WTC11 (cell line): Measurements from ENCODE around the gene DNAH17. TPM values are rescaled to one million over a fixed set of nuclear protein-coding genes. Genes with fewer than 3 reads are reported as not detected.

Experiments used
- ATAC-seq: fragments of 200-7000 bp; cut with Tn5 transposase; 2 replicates; pipeline ENCODE4 v1.10.0; 2021; ENCODE audit warnings: mild to moderate bottlenecking, moderate library complexity
- CTCF ChIA-PET: fragments of 300-600 bp; sonication (Branson Sonifier 250); formaldehyde crosslinking; loops from one replicate; lab custom pipeline; 2021; ENCODE audit warnings: antibody characterized with exemption; lab: Charles Lee
- POLR2A ChIA-PET: fragments of 350-600 bp; sonication (Branson Sonifier 250); formaldehyde crosslinking; loops from one replicate; lab custom pipeline; 2021; ENCODE audit warnings: antibody characterized with exemption; lab: Charles Lee
- DNase-seq: peaks from one replicate; pipeline ENCODE4 v3.0.0; 2021; ENCODE audit warnings: low spot score
- H3K27ac Mint-ChIP-seq: 2 replicates; pipeline ENCODE4 v1.8.0; 2021; ENCODE audit warnings: mixed read lengths
- H3K27me3 Mint-ChIP-seq: 2 replicates; pipeline ENCODE4 v1.8.0; 2021; ENCODE audit warnings: low read depth, mild to moderate bottlenecking, moderate library complexity, mixed read lengths
- H3K36me3 Mint-ChIP-seq: 2 replicates; pipeline ENCODE4 v1.8.0; 2021; ENCODE audit warnings: mixed read lengths
- H3K4me1 Mint-ChIP-seq: 2 replicates; pipeline ENCODE4 v1.8.0; 2022; ENCODE audit warnings: mixed read lengths
- H3K4me3 Mint-ChIP-seq: 2 replicates; pipeline ENCODE4 v1.8.0; 2021; ENCODE audit warnings: mild to moderate bottlenecking, moderate library complexity, mixed read lengths
- H3K9me3 Mint-ChIP-seq: 2 replicates; pipeline ENCODE4 v1.8.0; 2021; ENCODE audit warnings: mixed read lengths
- AR ChIP-seq: fragments of 250-450 bp; sonication (Bioruptor Pico); IDR thresholded peaks from 2 replicates; pipeline ENCODE4 v1.9.0; 2021; ENCODE audit warnings: mild to moderate bottlenecking
- ATF6 ChIP-seq: sonication (generic); formaldehyde crosslinking; IDR thresholded peaks from 2 replicates; pipeline ENCODE4 v1.8.1; 2023; ENCODE audit warnings: mild to moderate bottlenecking, missing genetic modification reagents
- CBFB ChIP-seq: sonication (generic); formaldehyde crosslinking; IDR thresholded peaks from 2 replicates; pipeline ENCODE4 v1.8.1; 2022; ENCODE audit warnings: mild to moderate bottlenecking, low read depth, missing genetic modification reagents
- ELF4 ChIP-seq: sonication (generic); formaldehyde crosslinking; IDR thresholded peaks from 2 replicates; pipeline ENCODE4 v1.8.1; 2022; ENCODE audit warnings: low read depth, mild to moderate bottlenecking, moderate library complexity, missing genetic modification reagents
- ERG ChIP-seq: fragments of 250-450 bp; sonication (Bioruptor Pico); IDR thresholded peaks from 2 replicates; pipeline ENCODE4 v1.8.0; 2021; ENCODE audit warnings: mild to moderate bottlenecking
- GABPB1 ChIP-seq: sonication (generic); formaldehyde crosslinking; IDR thresholded peaks from 2 replicates; pipeline ENCODE4 v1.8.1; 2023; ENCODE audit warnings: mild to moderate bottlenecking, missing genetic modification reagents
- JAZF1 ChIP-seq: fragments of 250-450 bp; sonication (Bioruptor Pico); IDR thresholded peaks from 2 replicates; pipeline ENCODE4 v1.9.0; 2021; ENCODE audit warnings: moderate library complexity, mild to moderate bottlenecking, inconsistent platforms
- MYBL2 ChIP-seq: sonication (generic); formaldehyde crosslinking; IDR thresholded peaks from 2 replicates; pipeline ENCODE4 v1.8.1; 2023; ENCODE audit warnings: mild to moderate bottlenecking, moderate library complexity, missing genetic modification reagents
- NFYB ChIP-seq: sonication (generic); formaldehyde crosslinking; conservative IDR thresholded peaks from 2 replicates; pipeline ENCODE4 v1.8.0; 2022; ENCODE audit warnings: low read depth, missing genetic modification reagents
- SMAD3 ChIP-seq: sonication (generic); formaldehyde crosslinking; IDR thresholded peaks from 2 replicates; pipeline ENCODE4 v1.8.0; 2022; ENCODE audit warnings: missing genetic modification reagents, mild to moderate bottlenecking, borderline replicate concordance
- USF1 ChIP-seq: sonication (generic); formaldehyde crosslinking; IDR thresholded peaks from 2 replicates; pipeline ENCODE4 v1.8.0; 2022; ENCODE audit warnings: mild to moderate bottlenecking, missing genetic modification reagents
- USF2 ChIP-seq: sonication (generic); formaldehyde crosslinking; IDR thresholded peaks from 2 replicates; pipeline ENCODE4 v1.8.1; 2023; ENCODE audit warnings: mild to moderate bottlenecking, missing genetic modification reagents, moderate library complexity
- ZMAT4 ChIP-seq: fragments of 250-450 bp; sonication (Bioruptor Pico); IDR thresholded peaks from 2 replicates; pipeline ENCODE4 v1.9.0; 2021; ENCODE audit warnings: mild to moderate bottlenecking
- ZNF263 ChIP-seq: sonication (generic); formaldehyde crosslinking; IDR thresholded peaks from 2 replicates; pipeline ENCODE4 v1.8.1; 2022; ENCODE audit warnings: low read depth, mild to moderate bottlenecking, moderate library complexity, missing genetic modification reagents
- ZNF317 ChIP-seq: sonication (generic); formaldehyde crosslinking; IDR thresholded peaks from 2 replicates; pipeline ENCODE4 v1.8.1; 2023; ENCODE audit warnings: low read depth, mild to moderate bottlenecking, moderate library complexity, missing genetic modification reagents, borderline replicate concordance
- ZNF423 ChIP-seq: fragments of 250-450 bp; sonication (Bioruptor Pico); IDR thresholded peaks from 2 replicates; pipeline ENCODE4 v2.1.2; 2022; ENCODE audit warnings: mild to moderate bottlenecking, moderate library complexity
- total RNA-seq: library from RNA; stranded (reverse); gene quantifications from 3 replicates; pipeline ENCODE4 v1.2.3, GENCODE V29; 2021

The DNAH17 gene
- total RNA-seq, 1 experiment from 2014 or later: 0.87 TPM

- Mint-ChIP-seq H3K36me3 (no peaks in the 10 kb centered on the region), H3K4me3 (no peak overlapping the region), H3K9me3 (peaks cover 3% of the 10 kb centered on the region), H3K27ac (no peak overlapping the region), H3K4me1 (peaks cover 15% of the 10 kb centered on the region), H3K27me3 (no peaks in the 10 kb centered on the region)
- no peak for DNase-seq
- TF ChIP-seq GABPB1 (CRISPR knock-in tag) (peak; percentile 85), AR (CRISPR knock-in tag) (no peak), ZNF317 (CRISPR knock-in tag) (no peak), ERG (CRISPR knock-in tag) (no peak), ZNF423 (CRISPR knock-in tag) (peak; percentile 78), CBFB (no peak), JAZF1 (CRISPR knock-in tag) (no peak), MYBL2 (CRISPR knock-in tag) (no peak)
- POLR2A ChIA-PET: no interaction called here
- no peak for ATAC-seq
- CTCF ChIA-PET: interaction anchor here (0.7 to 1.1 kb wide), 3 partner anchors 28 to 337 kb away, joined by 3 to 4 read pairs (median 3); no protein-coding TSS in a partner anchor
These were observed 11.2 kb upstream of the DNAH17 start for GRCh38 chr17:78588258-78589030.

- Mint-ChIP-seq H3K4me3 (no peak overlapping the region), H3K9me3 (peaks cover 8% of the 10 kb centered on the region), H3K27me3 (no peaks in the 10 kb centered on the region), H3K27ac (no peak overlapping the region), H3K36me3 (no peaks in the 10 kb centered on the region), H3K4me1 (peaks cover 10% of the 10 kb centered on the region)
- POLR2A ChIA-PET: no interaction called here
- DNase-seq: no peak
- CTCF ChIA-PET: no interaction called here
- no peak for ATAC-seq
- no peak for TF ChIP-seq SMAD3 (CRISPR knock-in tag)
- TF ChIP-seq, all 79 proteins: peak for 0
These were observed 7.9 kb upstream of the DNAH17 start for GRCh38 chr17:78585006-78585630.

- CTCF ChIA-PET: interaction anchor here (1.0 kb wide), 1 partner anchor 15 kb away, joined by 3 read pairs; no protein-coding TSS in a partner anchor
- H3K4me3 Mint-ChIP-seq: no peak overlapping the region
- no peak overlapping the region; the same call in 1 of the 2 replicates for H3K27ac Mint-ChIP-seq
- H3K36me3 Mint-ChIP-seq: no peaks in the 10 kb centered on the region; the same call in 1 of the 2 replicates
- peaks cover 15% of the 10 kb centered on the region for H3K9me3 Mint-ChIP-seq
- peak; percentile 97 for ATAC-seq
- peaks cover 22% of the 10 kb centered on the region for H3K4me1 Mint-ChIP-seq
- TF ChIP-seq ATF6 (no peak), ZMAT4 (no peak), ELF4 (CRISPR knock-in tag) (no peak), ZNF263 (no peak), USF2 (CRISPR knock-in tag) (peak; percentile 95), USF1 (CRISPR knock-in tag) (peak; percentile 95), NFYB (peak; percentile 52)
- TF ChIP-seq, all 79 proteins: peak for 3
- H3K27me3 Mint-ChIP-seq: no peaks in the 10 kb centered on the region
- DNase-seq: peak; percentile 52
- POLR2A ChIA-PET: no interaction called here
These were observed 5.9 kb upstream of the DNAH17 start for GRCh38 chr17:78583091-78583490.
